ENCODE measurements around the gene ADAM8.
A peak's percentile ranks its signal among the peaks of the same experiment; 100 is the strongest.
"Not testable (repeated sequence)": the region's sequence is repeated elsewhere in the genome, so short reads cannot be mapped to it uniquely, and the experiment has no call there.

The ADAM8 gene

DNA sequence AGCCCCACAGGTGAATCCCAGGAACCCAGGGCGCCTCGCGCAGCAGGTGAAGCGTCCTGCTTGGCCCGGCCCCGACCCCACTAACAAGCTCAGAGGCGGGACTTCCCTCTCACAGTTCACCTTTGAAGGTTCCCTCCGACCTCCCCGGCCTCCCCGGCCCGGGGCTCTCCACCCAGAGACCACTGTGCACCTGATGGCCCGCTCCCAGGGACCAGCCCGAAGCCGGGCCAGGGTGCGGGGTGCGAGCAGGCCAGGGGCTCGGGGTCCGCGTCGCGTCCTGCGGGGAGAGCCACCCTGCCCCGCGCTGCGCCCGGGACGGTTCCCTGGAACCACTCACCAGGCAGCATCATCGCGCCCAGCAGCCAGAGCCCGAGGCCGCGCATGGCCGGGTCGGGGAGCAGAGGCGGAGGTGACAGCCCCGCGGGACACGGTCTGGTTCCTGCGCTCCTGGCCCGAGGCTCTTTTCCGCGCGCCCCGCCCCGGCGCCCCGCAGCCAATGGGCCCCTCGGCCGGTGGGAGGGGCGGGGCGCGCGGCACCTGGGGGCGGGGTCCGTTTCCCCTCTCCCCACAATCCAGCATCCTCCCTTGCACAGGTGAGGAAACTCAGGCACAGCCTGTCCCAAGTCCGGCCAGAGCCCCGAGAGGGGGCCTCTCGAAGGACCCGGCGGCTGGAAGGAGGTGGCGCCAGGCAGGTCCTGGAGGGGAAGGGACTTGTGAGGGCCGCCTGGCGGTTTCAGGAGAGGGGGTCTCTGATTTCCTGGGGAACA, at the start of gene ADAM8:
Gene ADAM8 (minus strand): TSS at position 434 of the 767 bp plus-strand sequence. CDS start 51 bp downstream, at position 383.
- no peak for DNase-seq (ENCODE audit: low read depth)

DNA sequence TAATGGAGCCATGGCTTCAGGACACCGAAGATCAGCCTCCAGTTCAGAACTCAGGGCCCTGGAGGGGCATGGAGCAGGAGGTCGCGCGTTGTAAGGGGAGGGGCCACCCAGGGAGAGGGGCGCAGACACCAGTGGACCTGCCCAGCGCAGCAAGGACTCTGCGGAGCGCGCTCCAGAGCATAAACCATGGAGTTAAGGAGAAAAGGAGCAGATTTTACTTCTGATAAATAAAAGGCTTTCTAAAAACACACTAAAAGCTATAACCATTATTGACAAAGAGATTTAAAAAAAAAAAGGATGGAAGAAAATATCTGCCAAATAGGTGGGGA, 49.5 kb upstream of the ADAM8 start:
- no peak for DNase-seq (ENCODE audit: low read depth)

- DNase-seq (ENCODE audit: low read depth) = no peak
Observed at GRCh38 chr10:133325440-133326222, 49.0 kb upstream of the ADAM8 start.

DNA sequence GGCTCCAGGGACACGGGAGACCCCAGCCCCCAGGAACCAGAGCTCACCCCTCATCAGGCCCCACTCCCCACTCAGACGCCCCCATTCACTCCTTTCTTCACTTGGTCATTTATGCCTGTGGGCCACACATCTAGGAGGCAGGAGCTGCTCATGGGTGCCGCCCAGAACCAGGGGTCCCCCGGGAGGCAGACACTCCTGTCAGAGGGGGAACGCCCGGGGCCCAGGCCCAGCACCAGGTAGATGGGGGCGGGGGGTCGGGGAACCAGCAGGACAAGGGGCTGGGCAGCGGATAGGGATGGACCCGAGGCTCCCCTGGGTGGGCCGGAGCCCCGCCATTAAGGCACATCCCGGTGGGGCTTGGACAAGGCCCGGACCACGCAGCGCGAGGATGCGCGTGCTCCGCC, 48.2 kb upstream of the ADAM8 start:
- DNase-seq (ENCODE audit: low read depth) = no peak

GRCh38 chr10:133324198-133324792, 47.6 kb upstream of the ADAM8 start:
- DNase-seq (ENCODE audit: low read depth) = no peak

GRCh38 chr10:133322064-133322709, 45.5 kb upstream of the ADAM8 start:
- DNase-seq (ENCODE audit: low read depth) = not testable (repeated sequence)

- DNase-seq (ENCODE audit: low read depth) = not testable (repeated sequence)
Observed at GRCh38 chr10:133320852-133321422, 44.3 kb upstream of the ADAM8 start.

DNA sequence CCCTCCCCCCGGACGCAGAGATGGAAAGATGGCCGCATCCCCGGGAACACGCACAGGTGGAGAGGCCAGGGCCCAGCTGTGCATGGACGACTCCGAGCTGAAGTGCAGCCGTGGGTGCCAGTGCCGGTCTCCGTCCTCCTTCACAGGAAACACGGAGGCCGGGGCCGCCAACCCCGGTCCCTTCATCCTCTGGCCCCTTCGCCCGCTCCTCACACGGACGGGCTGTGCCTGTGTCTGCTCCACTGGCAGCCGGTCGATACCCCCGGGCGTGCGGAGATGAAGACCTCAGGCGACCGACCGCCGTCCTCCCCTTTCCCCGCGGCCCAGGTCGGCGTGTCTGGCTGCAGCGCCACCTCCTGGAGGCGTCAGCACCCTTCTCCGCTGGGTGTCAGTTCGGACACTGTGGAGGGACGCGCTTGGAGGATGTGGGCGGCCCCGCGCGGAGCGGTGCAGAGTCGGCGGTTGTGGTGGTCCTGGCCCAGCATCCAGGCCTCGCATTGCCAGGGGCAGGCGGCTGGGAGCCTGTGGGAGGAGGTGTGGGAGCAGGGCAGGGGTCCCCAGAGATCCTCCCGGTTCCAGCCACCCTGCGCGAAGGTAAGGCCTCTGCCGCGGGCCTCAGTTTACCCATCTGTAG, 41.9 kb upstream of the ADAM8 start:
- DNase-seq (ENCODE audit: low read depth) = no peak

DNA sequence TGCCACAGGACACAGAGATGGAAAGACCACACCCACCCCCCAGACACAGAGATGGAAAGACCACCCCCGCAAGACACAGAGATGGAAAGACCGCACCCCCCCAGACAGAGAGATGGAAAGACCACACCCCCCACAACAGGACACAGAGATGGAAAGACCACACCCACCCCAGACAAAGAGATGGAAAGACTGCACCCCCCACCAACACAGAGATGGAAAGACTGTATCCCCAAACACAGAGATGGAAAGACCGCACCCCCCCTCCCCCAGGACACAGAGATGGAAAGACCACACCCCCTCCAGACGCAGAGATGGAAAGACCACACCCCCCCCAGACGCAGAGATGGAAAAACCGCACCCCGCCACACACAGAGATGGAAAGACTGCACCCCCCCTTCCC, 40.1 kb upstream of the ADAM8 start:
- no peak for DNase-seq (ENCODE audit: low read depth)

- no peak for DNase-seq (ENCODE audit: low read depth)
Observed at GRCh38 chr10:133316266-133316665, 39.6 kb upstream of the ADAM8 start.

- DNase-seq (ENCODE audit: low read depth) = no peak
Observed at GRCh38 chr10:133315847-133316246, 39.2 kb upstream of the ADAM8 start.

DNA sequence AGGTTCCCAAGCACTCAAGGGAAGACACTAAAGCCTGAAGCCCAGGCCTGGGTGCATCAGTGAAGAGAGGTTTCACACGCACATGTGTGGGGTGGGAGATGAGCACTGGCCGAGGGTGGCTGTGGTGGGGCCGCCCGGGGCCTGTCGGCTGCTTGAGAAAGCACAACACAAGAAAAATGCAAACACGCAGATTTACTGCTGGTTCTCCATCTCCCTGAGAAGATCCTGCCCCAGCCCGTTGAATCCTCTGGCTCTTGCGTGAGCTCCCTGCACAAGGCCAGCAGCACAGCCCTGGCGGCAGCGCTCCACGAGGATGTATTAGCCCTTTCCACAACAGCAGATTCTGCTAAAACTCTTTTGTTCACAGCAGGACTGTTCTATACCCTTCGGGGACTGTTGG, 38.2 kb upstream of the ADAM8 start:
- DNase-seq (ENCODE audit: low read depth) = no peak

DNA sequence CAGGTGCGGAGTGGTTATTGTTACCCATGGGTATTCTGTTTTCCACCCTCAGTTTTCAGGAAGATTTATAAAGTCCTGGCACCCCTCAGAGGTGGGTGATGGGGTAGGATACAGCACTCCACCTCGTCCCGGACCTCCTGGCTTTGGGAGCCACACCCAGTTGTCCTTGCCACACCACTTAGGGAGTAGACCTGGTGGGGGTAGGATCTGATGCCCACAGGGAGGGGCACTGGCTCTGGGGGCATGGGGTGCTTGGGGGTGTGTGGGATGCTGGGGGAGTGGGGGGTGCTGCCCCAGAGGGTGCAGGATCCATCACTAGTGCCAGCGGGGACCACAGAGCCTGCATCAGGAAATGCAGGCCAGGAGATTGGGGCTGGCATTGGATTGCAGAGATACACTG, 36.5 kb upstream of the ADAM8 start:
- DNase-seq (ENCODE audit: low read depth) = no peak

- DNase-seq (ENCODE audit: low read depth) = no peak
Observed at GRCh38 chr10:133312769-133313145, 36.1 kb upstream of the ADAM8 start.

DNA sequence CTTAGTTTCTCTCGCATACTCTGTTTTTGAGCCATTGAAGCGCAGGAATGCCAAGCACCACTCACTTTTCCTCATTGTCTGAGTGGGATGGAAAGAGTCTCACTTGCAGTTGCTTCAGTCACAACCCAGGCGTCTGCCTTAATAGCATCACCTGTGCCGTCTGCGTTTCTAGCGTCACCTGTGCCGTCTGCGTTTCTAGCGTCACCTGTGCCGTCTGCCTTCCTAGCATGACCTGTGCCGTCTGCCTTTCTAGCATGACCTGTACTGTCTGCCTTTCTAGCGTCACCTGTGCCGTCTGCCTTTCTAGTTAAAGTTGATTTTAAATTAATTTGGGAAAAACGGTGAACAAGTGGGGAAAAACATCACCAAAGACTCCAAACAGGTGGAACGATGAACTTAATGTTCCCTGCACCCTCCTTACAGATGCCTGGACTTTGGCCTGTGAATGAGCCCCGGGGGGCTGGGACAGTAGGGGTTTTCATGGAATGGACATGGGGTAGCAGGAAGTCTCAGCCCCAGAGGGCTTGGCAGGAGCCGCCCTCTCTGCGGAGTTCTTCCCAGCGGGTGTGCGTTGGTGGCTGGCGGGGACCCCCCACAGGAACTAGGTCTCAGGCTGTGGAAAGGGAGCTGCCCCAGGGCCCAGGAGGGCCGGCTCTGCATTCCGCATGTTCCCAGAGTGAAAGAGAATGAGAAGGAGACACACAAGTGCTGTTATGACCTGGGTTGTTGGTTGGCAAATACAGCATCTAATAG, 35.5 kb upstream of the ADAM8 start:
- no peak for DNase-seq (ENCODE audit: low read depth)

DNA sequence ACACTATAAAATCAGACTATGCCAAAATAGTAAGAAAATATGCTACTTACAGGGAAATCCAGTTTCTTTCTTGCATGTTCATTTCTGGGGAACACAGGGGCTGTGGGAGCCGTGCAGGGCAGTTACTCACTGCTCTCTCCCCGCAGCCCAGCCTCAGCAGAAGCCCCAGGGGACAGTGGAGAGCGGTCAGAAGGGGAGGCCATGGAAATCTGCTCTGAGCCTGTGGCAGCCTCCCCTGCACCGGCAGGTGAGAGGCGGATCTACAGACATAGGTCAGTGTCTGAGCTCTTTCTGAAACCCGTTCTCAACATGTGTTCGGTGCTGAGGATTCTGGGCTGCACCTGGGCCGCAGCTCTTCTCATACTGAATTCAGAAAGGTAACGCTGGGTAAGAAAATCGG, 34.9 kb upstream of the ADAM8 start:
- no peak for DNase-seq (ENCODE audit: low read depth)

DNA sequence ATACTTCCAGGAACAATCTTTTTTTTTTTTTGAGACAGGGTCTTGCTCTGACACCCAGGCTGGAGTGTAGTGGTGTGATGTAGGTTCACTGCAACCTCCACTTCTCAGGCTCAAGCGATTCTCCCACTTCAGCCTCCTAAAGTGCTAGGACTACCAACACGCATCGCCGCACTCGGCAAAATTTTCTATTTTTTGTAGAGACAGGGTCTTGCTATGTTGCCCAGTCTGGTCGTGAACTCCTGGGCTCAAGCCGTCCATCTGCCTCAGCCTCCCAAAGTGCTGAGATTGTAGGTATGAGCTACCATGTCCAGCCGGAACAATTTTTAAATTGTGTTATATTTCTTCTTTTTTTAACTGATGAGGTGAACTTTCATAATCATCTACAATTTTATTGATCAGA, 34.1 kb upstream of the ADAM8 start:
- DNase-seq (ENCODE audit: low read depth) = no peak

- no peak for DNase-seq (ENCODE audit: low read depth)
Observed at GRCh38 chr10:133310399-133310755, 33.7 kb upstream of the ADAM8 start.

GRCh38 chr10:133309720-133310398, 33.2 kb upstream of the ADAM8 start:
- no peak for DNase-seq (ENCODE audit: low read depth)

GRCh38 chr10:133309100-133309719, 32.5 kb upstream of the ADAM8 start:
- DNase-seq (ENCODE audit: low read depth) = peak; percentile 72

Measured in HS-5 (cell line).